Activated T-cell treated with anti-CD3 and anti-CD28 coated beads, Interleukin-2, amount 50 U/mL, for 24 hours (primary cell): ENCODE results near the gene PEDS1.
A peak's percentile ranks its signal among the peaks of the same experiment; 100 is the strongest.
"Not testable (repeated sequence)": the region's sequence is repeated elsewhere in the genome, so short reads cannot be mapped to it uniquely, and the experiment has no call there.

Source experiments
- DNase-seq: peaks from one replicate; pipeline ENCODE4 v3.0.0-alpha.2; 2020
- H3K27ac Mint-ChIP-seq: 2 replicates; pipeline ENCODE4 v1.8.0; 2020; ENCODE audit warnings: mild to moderate bottlenecking, mixed read lengths
- H3K27me3 Mint-ChIP-seq: 2 replicates; pipeline ENCODE4 v1.8.0; 2020; ENCODE audit warnings: mixed read lengths
- H3K36me3 Mint-ChIP-seq: 2 replicates; pipeline ENCODE4 v1.8.0; 2020; ENCODE audit warnings: low read depth, mixed read lengths
- H3K4me1 Mint-ChIP-seq: 2 replicates; pipeline ENCODE4 v1.8.0; 2020; ENCODE audit warnings: low read depth, mixed read lengths
- H3K4me3 Mint-ChIP-seq: 2 replicates; pipeline ENCODE4 v1.8.0; 2020; ENCODE audit warnings: mild to moderate bottlenecking, moderate library complexity, mixed read lengths
- H3K9me3 Mint-ChIP-seq: 2 replicates; pipeline ENCODE4 v1.8.0; 2020; ENCODE audit warnings: mixed read lengths

The PEDS1 gene

GRCh38 chr20:50138120-50138478 is 15.4 kb downstream of the PEDS1 start:
- Mint-ChIP-seq H3K36me3 (peaks cover 85% of the 10 kb centered on the region), H3K27ac (peak overlapping the region; percentile 88), H3K4me1 (peaks cover 41% of the 10 kb centered on the region), H3K9me3 (no peaks in the 10 kb centered on the region), H3K4me3 (no peak overlapping the region), H3K27me3 (no peaks in the 10 kb centered on the region)
- DNase-seq: no peak

GRCh38 chr20:50137702-50138101 is 15.8 kb downstream of the PEDS1 start:
- H3K4me1 Mint-ChIP-seq: peaks cover 37% of the 10 kb centered on the region
- H3K27ac Mint-ChIP-seq: peak overlapping the region; percentile 88
- not testable (repeated sequence) for H3K27me3 Mint-ChIP-seq, DNase-seq, H3K4me3 Mint-ChIP-seq, H3K9me3 Mint-ChIP-seq
- peaks cover 85% of the 10 kb centered on the region for H3K36me3 Mint-ChIP-seq

- no peak overlapping the region for H3K4me3 Mint-ChIP-seq
- no peaks in the 10 kb centered on the region for H3K9me3 Mint-ChIP-seq
- H3K36me3 Mint-ChIP-seq: peaks cover 85% of the 10 kb centered on the region
- H3K4me1 Mint-ChIP-seq: peaks cover 34% of the 10 kb centered on the region
- H3K27me3 Mint-ChIP-seq: no peaks in the 10 kb centered on the region
- H3K27ac Mint-ChIP-seq: peak overlapping the region; percentile 88
- no peak for DNase-seq
Measured at GRCh38 chr20:50136822-50137599, 16.5 kb downstream of the PEDS1 start.

- H3K9me3 Mint-ChIP-seq, H3K27ac Mint-ChIP-seq, H3K4me3 Mint-ChIP-seq, H3K27me3 Mint-ChIP-seq, DNase-seq: not testable (repeated sequence)
- Mint-ChIP-seq H3K4me1 (peaks cover 28% of the 10 kb centered on the region), H3K36me3 (peaks cover 83% of the 10 kb centered on the region)
Measured at GRCh38 chr20:50135157-50135556, 18.4 kb downstream of the PEDS1 start.

GRCh38 chr20:50133474-50134217 is 19.9 kb downstream of the PEDS1 start:
- H3K27ac Mint-ChIP-seq: no peak overlapping the region

GRCh38 chr20:50133041-50133440 is 20.5 kb downstream of the PEDS1 start:
- peaks cover 19% of the 10 kb centered on the region for H3K4me1 Mint-ChIP-seq
- no peaks in the 10 kb centered on the region for H3K27me3 Mint-ChIP-seq
- H3K9me3 Mint-ChIP-seq: no peaks in the 10 kb centered on the region
- DNase-seq: no peak
- no peak overlapping the region for H3K27ac Mint-ChIP-seq
- peaks cover 86% of the 10 kb centered on the region for H3K36me3 Mint-ChIP-seq
- no peak overlapping the region for H3K4me3 Mint-ChIP-seq

More at GRCh38 chr20:50133474-50134217, 19.9 kb downstream of the PEDS1 start:
- peaks cover 85% of the 10 kb centered on the region for H3K36me3 Mint-ChIP-seq
- DNase-seq: no peak
- H3K9me3 Mint-ChIP-seq: no peaks in the 10 kb centered on the region
- peaks cover 20% of the 10 kb centered on the region for H3K4me1 Mint-ChIP-seq
- H3K27me3 Mint-ChIP-seq: no peaks in the 10 kb centered on the region
- H3K4me3 Mint-ChIP-seq: no peak overlapping the region

GRCh38 chr20:50130995-50131394 is 22.5 kb downstream of the PEDS1 start:
- H3K36me3 Mint-ChIP-seq: peaks cover 90% of the 10 kb centered on the region
- no peaks in the 10 kb centered on the region for H3K9me3 Mint-ChIP-seq
- DNase-seq: no peak
- H3K4me1 Mint-ChIP-seq: peaks cover under 1% of the 10 kb centered on the region
- no peak overlapping the region for H3K4me3 Mint-ChIP-seq
- H3K27ac Mint-ChIP-seq: no peak overlapping the region
- H3K27me3 Mint-ChIP-seq: no peaks in the 10 kb centered on the region

GRCh38 chr20:50130356-50130723 is 23.2 kb downstream of the PEDS1 start:
- H3K36me3 Mint-ChIP-seq: peaks cover 91% of the 10 kb centered on the region

GRCh38 chr20:50129662-50130355 is 23.7 kb downstream of the PEDS1 start:
- H3K27ac Mint-ChIP-seq: peak overlapping the region; percentile 35

More at GRCh38 chr20:50130356-50130723, 23.2 kb downstream of the PEDS1 start:
- H3K27me3 Mint-ChIP-seq: no peaks in the 10 kb centered on the region
- no peaks in the 10 kb centered on the region for H3K4me1 Mint-ChIP-seq
- H3K9me3 Mint-ChIP-seq: no peaks in the 10 kb centered on the region
- no peak for DNase-seq
- H3K27ac Mint-ChIP-seq: peak overlapping the region; percentile 35
- H3K4me3 Mint-ChIP-seq: no peak overlapping the region

GRCh38 chr20:50128520-50128905 is 25.0 kb downstream of the PEDS1 start:
- H3K4me3 Mint-ChIP-seq: no peak overlapping the region
- no peaks in the 10 kb centered on the region for H3K4me1 Mint-ChIP-seq
- H3K9me3 Mint-ChIP-seq: no peaks in the 10 kb centered on the region
- no peak for DNase-seq
- no peaks in the 10 kb centered on the region for H3K27me3 Mint-ChIP-seq
- no peak overlapping the region for H3K27ac Mint-ChIP-seq
- peaks cover 93% of the 10 kb centered on the region for H3K36me3 Mint-ChIP-seq

More at GRCh38 chr20:50129662-50130355, 23.7 kb downstream of the PEDS1 start:
- no peaks in the 10 kb centered on the region for H3K4me1 Mint-ChIP-seq
- H3K4me3 Mint-ChIP-seq: no peak overlapping the region
- H3K27me3 Mint-ChIP-seq: no peaks in the 10 kb centered on the region
- no peak for DNase-seq
- H3K9me3 Mint-ChIP-seq: no peaks in the 10 kb centered on the region
- peaks cover 93% of the 10 kb centered on the region for H3K36me3 Mint-ChIP-seq

- Mint-ChIP-seq H3K9me3 (no peaks in the 10 kb centered on the region), H3K4me1 (no peaks in the 10 kb centered on the region), H3K4me3 (no peak overlapping the region), H3K27me3 (no peaks in the 10 kb centered on the region), H3K36me3 (peaks cover 95% of the 10 kb centered on the region), H3K27ac (no peak overlapping the region)
- no peak for DNase-seq
Measured at GRCh38 chr20:50127587-50128519, 25.7 kb downstream of the PEDS1 start.

GRCh38 chr20:50126662-50127061 is 26.9 kb downstream of the PEDS1 start:
- no peak overlapping the region for H3K4me3 Mint-ChIP-seq
- peaks cover 92% of the 10 kb centered on the region for H3K36me3 Mint-ChIP-seq
- H3K4me1 Mint-ChIP-seq: no peaks in the 10 kb centered on the region
- no peaks in the 10 kb centered on the region for H3K9me3 Mint-ChIP-seq
- no peaks in the 10 kb centered on the region for H3K27me3 Mint-ChIP-seq
- DNase-seq: no peak
- H3K27ac Mint-ChIP-seq: peak overlapping the region; percentile 19

GRCh38 chr20:50125279-50125678 is 28.2 kb downstream of the PEDS1 start:
- H3K36me3 Mint-ChIP-seq: peaks cover 79% of the 10 kb centered on the region

GRCh38 chr20:50124496-50124895 is 29.0 kb downstream of the PEDS1 start:
- Mint-ChIP-seq H3K4me1 (peaks cover 1% of the 10 kb centered on the region), H3K36me3 (peaks cover 71% of the 10 kb centered on the region), H3K9me3 (no peaks in the 10 kb centered on the region), H3K4me3 (no peak overlapping the region), H3K27ac (no peak overlapping the region), H3K27me3 (no peaks in the 10 kb centered on the region)
- no peak for DNase-seq

More at GRCh38 chr20:50125279-50125678, 28.2 kb downstream of the PEDS1 start:
- no peak for DNase-seq
- no peaks in the 10 kb centered on the region for H3K27me3 Mint-ChIP-seq
- H3K9me3 Mint-ChIP-seq: no peaks in the 10 kb centered on the region
- H3K4me1 Mint-ChIP-seq: peaks cover 1% of the 10 kb centered on the region
- H3K27ac Mint-ChIP-seq: peak overlapping the region; percentile 15
- H3K4me3 Mint-ChIP-seq: no peak overlapping the region
